ENCODE results near the gene PRKCI. TPM values are rescaled to one million over a fixed set of nuclear protein-coding genes. Genes with fewer than 3 reads are reported as not detected.
"Not testable (repeated sequence)": the region's sequence is repeated elsewhere in the genome, so short reads cannot be mapped to it uniquely, and the experiment has no call there.

The PRKCI gene
- total and polyA plus RNA-seq, 4 donors = 41.8 to 71.5 (median 42.5) TPM

GRCh38 chr3:170330366-170330765 lies 108.1 kb downstream of the PRKCI start:
- Histone ChIP-seq H3K9me3 (ENCODE audit: control insufficient read depth, insufficient read depth, low read length) (no peaks in the 10 kb centered on the region), H3K27me3 (ENCODE audit: control insufficient read depth, insufficient read depth, low read length) (no peaks in the 10 kb centered on the region), H3K36me3 (ENCODE audit: control insufficient read depth, insufficient read depth, low read length) (no peaks in the 10 kb centered on the region), H3K27ac (ENCODE audit: low read depth, low read length) (no peak overlapping the region), H3K4me3 (ENCODE audit: low read depth, low read length) (no peak overlapping the region), H3K4me1 (ENCODE audit: control insufficient read depth, insufficient read depth, low read length) (no peaks in the 10 kb centered on the region)
- DNase-seq (ENCODE audit: low read depth in 4 of 6, low spot score in 6 of 6) = no peak
- WGBS (ENCODE audit: insufficient coverage) = 75% methylated on average over 4 of the region's 5 CpGs

GRCh38 chr3:170331143-170331542 lies 108.9 kb downstream of the PRKCI start:
- no peak overlapping the region for H3K4me3 ChIP-seq (ENCODE audit: low read depth, low read length)
- no peaks in the 10 kb centered on the region for H3K9me3 ChIP-seq (ENCODE audit: control insufficient read depth, insufficient read depth, low read length)
- no peaks in the 10 kb centered on the region for H3K27me3 ChIP-seq (ENCODE audit: control insufficient read depth, insufficient read depth, low read length)
- 56% methylated on average over 4 of the region's 4 CpGs for WGBS (ENCODE audit: insufficient coverage)
- no peak overlapping the region for H3K27ac ChIP-seq (ENCODE audit: low read depth, low read length)
- DNase-seq (ENCODE audit: low read depth in 4 of 6, low spot score in 6 of 6) = no peak
- H3K36me3 ChIP-seq (ENCODE audit: control insufficient read depth, insufficient read depth, low read length) = no peaks in the 10 kb centered on the region
- H3K4me1 ChIP-seq (ENCODE audit: control insufficient read depth, insufficient read depth, low read length) = no peaks in the 10 kb centered on the region

- no peaks in the 10 kb centered on the region for H3K9me3 ChIP-seq (ENCODE audit: control insufficient read depth, insufficient read depth, low read length)
- H3K4me3 ChIP-seq (ENCODE audit: low read depth, low read length) = no peak overlapping the region
- H3K27me3 ChIP-seq (ENCODE audit: control insufficient read depth, insufficient read depth, low read length) = no peaks in the 10 kb centered on the region
- H3K27ac ChIP-seq (ENCODE audit: low read depth, low read length) = no peak overlapping the region
- DNase-seq (ENCODE audit: low read depth in 4 of 6, low spot score in 6 of 6) = no peak
- H3K36me3 ChIP-seq (ENCODE audit: control insufficient read depth, insufficient read depth, low read length) = no peaks in the 10 kb centered on the region
- no peaks in the 10 kb centered on the region for H3K4me1 ChIP-seq (ENCODE audit: control insufficient read depth, insufficient read depth, low read length)
- no CpG with 5 or more reads among the region's 3 CpGs for WGBS (ENCODE audit: insufficient coverage)
Observed at GRCh38 chr3:170337420-170337819, 115.2 kb downstream of the PRKCI start.

GRCh38 chr3:170338690-170339340 lies 116.6 kb downstream of the PRKCI start:
- Histone ChIP-seq H3K9me3 (ENCODE audit: control insufficient read depth, insufficient read depth, low read length) (no peaks in the 10 kb centered on the region), H3K4me3 (ENCODE audit: low read depth, low read length) (no peak overlapping the region), H3K4me1 (ENCODE audit: control insufficient read depth, insufficient read depth, low read length) (no peaks in the 10 kb centered on the region), H3K36me3 (ENCODE audit: control insufficient read depth, insufficient read depth, low read length) (no peaks in the 10 kb centered on the region), H3K27me3 (ENCODE audit: control insufficient read depth, insufficient read depth, low read length) (no peaks in the 10 kb centered on the region), H3K27ac (ENCODE audit: low read depth, low read length) (no peak overlapping the region)
- WGBS (ENCODE audit: insufficient coverage) = 86% methylated on average over 1 of the region's 1 CpG
- no peak for DNase-seq (ENCODE audit: low read depth in 4 of 6, low spot score in 6 of 6)

GRCh38 chr3:170342273-170342672 lies 120.0 kb downstream of the PRKCI start:
- not testable (repeated sequence) for H3K9me3 ChIP-seq (ENCODE audit: control insufficient read depth, insufficient read depth, low read length); DNase-seq (ENCODE audit: low read depth in 4 of 6, low spot score in 6 of 6); H3K4me1 ChIP-seq (ENCODE audit: control insufficient read depth, insufficient read depth, low read length); H3K27me3 ChIP-seq (ENCODE audit: control insufficient read depth, insufficient read depth, low read length); H3K36me3 ChIP-seq (ENCODE audit: control insufficient read depth, insufficient read depth, low read length); H3K4me3 ChIP-seq (ENCODE audit: low read depth, low read length); H3K27ac ChIP-seq (ENCODE audit: low read depth, low read length)
- 96% methylated on average over 7 of the region's 9 CpGs for WGBS (ENCODE audit: insufficient coverage)

- H3K4me1 ChIP-seq (ENCODE audit: control insufficient read depth, insufficient read depth, low read length); DNase-seq (ENCODE audit: low read depth in 4 of 6, low spot score in 6 of 6); H3K9me3 ChIP-seq (ENCODE audit: control insufficient read depth, insufficient read depth, low read length); H3K27me3 ChIP-seq (ENCODE audit: control insufficient read depth, insufficient read depth, low read length); H3K4me3 ChIP-seq (ENCODE audit: low read depth, low read length); H3K27ac ChIP-seq (ENCODE audit: low read depth, low read length); H3K36me3 ChIP-seq (ENCODE audit: control insufficient read depth, insufficient read depth, low read length): not testable (repeated sequence)
- 94% methylated on average over 4 of the region's 6 CpGs for WGBS (ENCODE audit: insufficient coverage)
Observed at GRCh38 chr3:170343859-170344258, 121.6 kb downstream of the PRKCI start.

- Histone ChIP-seq H3K36me3 (ENCODE audit: control insufficient read depth, insufficient read depth, low read length) (no peaks in the 10 kb centered on the region), H3K4me3 (ENCODE audit: low read depth, low read length) (no peak overlapping the region), H3K4me1 (ENCODE audit: control insufficient read depth, insufficient read depth, low read length) (no peaks in the 10 kb centered on the region), H3K9me3 (ENCODE audit: control insufficient read depth, insufficient read depth, low read length) (no peaks in the 10 kb centered on the region), H3K27me3 (ENCODE audit: control insufficient read depth, insufficient read depth, low read length) (no peaks in the 10 kb centered on the region), H3K27ac (ENCODE audit: low read depth, low read length) (no peak overlapping the region)
- no CpG with 5 or more reads among the region's 4 CpGs for WGBS (ENCODE audit: insufficient coverage)
- no peak for DNase-seq (ENCODE audit: low read depth in 4 of 6, low spot score in 6 of 6)
Observed at GRCh38 chr3:170344971-170345370, 122.7 kb downstream of the PRKCI start.

GRCh38 chr3:170346481-170347392 lies 124.5 kb downstream of the PRKCI start:
- DNase-seq (ENCODE audit: low read depth in 4 of 6, low spot score in 6 of 6) = peak in 1 of 6 donors; percentile 25
- no peak overlapping the region for H3K27ac ChIP-seq (ENCODE audit: low read depth, low read length)
- H3K4me3 ChIP-seq (ENCODE audit: low read depth, low read length) = no peak overlapping the region
- no peaks in the 10 kb centered on the region for H3K36me3 ChIP-seq (ENCODE audit: control insufficient read depth, insufficient read depth, low read length)
- WGBS (ENCODE audit: insufficient coverage) = 100% methylated on average over 6 of the region's 12 CpGs
- H3K27me3 ChIP-seq (ENCODE audit: control insufficient read depth, insufficient read depth, low read length) = no peaks in the 10 kb centered on the region
- H3K9me3 ChIP-seq (ENCODE audit: control insufficient read depth, insufficient read depth, low read length) = no peaks in the 10 kb centered on the region
- H3K4me1 ChIP-seq (ENCODE audit: control insufficient read depth, insufficient read depth, low read length) = no peaks in the 10 kb centered on the region

GRCh38 chr3:170350515-170351413 lies 128.5 kb downstream of the PRKCI start:
- peaks cover 2% of the 10 kb centered on the region for H3K4me1 ChIP-seq (ENCODE audit: control insufficient read depth, insufficient read depth, low read length)
- DNase-seq (ENCODE audit: low read depth in 4 of 6, low spot score in 6 of 6) = no peak
- no peak overlapping the region for H3K4me3 ChIP-seq (ENCODE audit: low read depth, low read length)
- H3K9me3 ChIP-seq (ENCODE audit: control insufficient read depth, insufficient read depth, low read length) = no peaks in the 10 kb centered on the region
- no peaks in the 10 kb centered on the region for H3K27me3 ChIP-seq (ENCODE audit: control insufficient read depth, insufficient read depth, low read length)
- WGBS (ENCODE audit: insufficient coverage) = 96% methylated on average over 5 of the region's 8 CpGs
- H3K36me3 ChIP-seq (ENCODE audit: control insufficient read depth, insufficient read depth, low read length) = no peaks in the 10 kb centered on the region
- no peak overlapping the region for H3K27ac ChIP-seq (ENCODE audit: low read depth, low read length)

Data from spinal cord (tissue), 10 donors.